H1 (cell line): Measurements from ENCODE around the gene ARHGAP15. TPM values are rescaled to one million over a fixed set of nuclear protein-coding genes. Genes with fewer than 3 reads are reported as not detected.
"Not testable (repeated sequence)": the region's sequence is repeated elsewhere in the genome, so short reads cannot be mapped to it uniquely, and the experiment has no call there.

ENCODE experiments used
- CTCF ChIA-PET: fragments of 300-600 bp; sonication (Branson Sonifier 250); formaldehyde crosslinking; loops from one replicate; lab custom pipeline; 2021; ENCODE audit not compliant: partially characterized antibody; lab: Charles Lee
- POLR2A ChIA-PET: fragments of 300-600 bp; sonication (Branson Sonifier 250); formaldehyde crosslinking; loops from one replicate; lab custom pipeline; 2021; ENCODE audit warnings: inconsistent platforms; ENCODE audit not compliant: partially characterized antibody; lab: Charles Lee
- DNase-seq, 2 experiments: peaks; one replicate each; pipeline versions ENCODE4 v3.0.0 to v3.0.0-alpha.2; 2010 to 2022; ENCODE audit warnings: low spot score in 2 of 2, low read depth in 1 of 2, mixed read lengths in 1 of 2
- FAIRE-seq: peaks from 2 replicates; lab custom pipeline; 2011; peaks lifted over from hg19 to GRCh38; lab: Jason Lieb, UNC
- H2AFZ ChIP-seq: 2 replicates; pipeline ENCODE4 v1.8.1; 2012; ENCODE audit warnings: low read length, inconsistent platforms
- H2AK5ac ChIP-seq: 2 replicates; pipeline ENCODE4 v1.6.1; 2013; ENCODE audit warnings: low read depth, low read length
- H2BK120ac ChIP-seq: replicated peaks from 2 replicates; pipeline ENCODE3; 2013; ENCODE audit warnings: low read depth, low read length, inconsistent platforms
- H2BK12ac ChIP-seq: 2 replicates; pipeline ENCODE4 v1.6.1; 2013; ENCODE audit warnings: low read depth, low read length
- H2BK15ac ChIP-seq: 2 replicates; pipeline ENCODE4 v1.6.1; 2013; ENCODE audit warnings: low read length
- H2BK20ac ChIP-seq: 2 replicates; pipeline ENCODE4 v1.6.1; 2013; ENCODE audit warnings: low read length
- H2BK5ac ChIP-seq: 2 replicates; pipeline ENCODE4 v1.6.1; 2013; ENCODE audit warnings: low read depth, low read length
- H3K14ac ChIP-seq: 2 replicates; pipeline ENCODE4 v1.6.1; 2013; ENCODE audit warnings: inconsistent platforms; ENCODE audit not compliant: insufficient read length
- H3K18ac ChIP-seq: 2 replicates; pipeline ENCODE4 v1.6.1; 2013; ENCODE audit warnings: low read length; ENCODE audit errors: extremely low read depth
- H3K23ac ChIP-seq: 2 replicates; pipeline ENCODE4 v1.6.1; 2013; ENCODE audit warnings: inconsistent platforms; ENCODE audit not compliant: insufficient read length
- H3K23me2 ChIP-seq: 2 replicates; pipeline ENCODE4 v1.6.1; 2013; ENCODE audit warnings: low read depth, low read length
- H3K27ac ChIP-seq: 2 replicates; pipeline ENCODE4 v1.6.1; 2011; ENCODE audit warnings: low read depth, low read length, inconsistent platforms
- H3K27me3 ChIP-seq, 4 experiments: replicated peaks in 1 of 4; 1 replicate in 1 of 4; 2 replicates in 3 of 4; pipeline versions ENCODE4 v1.6.1 to v1.8.1; 2011 to 2013; ENCODE audit warnings: low read length in 3 of 4, mild to moderate bottlenecking in 3 of 4, inconsistent platforms in 2 of 4, mixed read lengths in 2 of 4, moderate library complexity in 1 of 4; ENCODE audit not compliant: control insufficient read depth in 3 of 4, insufficient read depth in 3 of 4; ENCODE audit errors: extremely low read depth in 1 of 4
- H3K36me3 ChIP-seq, 4 experiments: 2 replicates each; pipeline versions ENCODE4 v1.6.1 to v1.8.1; 2011 to 2013; ENCODE audit warnings: mild to moderate bottlenecking in 4 of 4, low read length in 3 of 4, moderate library complexity in 2 of 4, control low read depth in 1 of 4, inconsistent platforms in 1 of 4; ENCODE audit not compliant: insufficient read depth in 4 of 4, control insufficient read depth in 2 of 4
- H3K4ac ChIP-seq: replicated peaks from 2 replicates; pipeline ENCODE3; 2013; ENCODE audit warnings: low read length, low read depth, mixed read lengths, inconsistent platforms; ENCODE audit not compliant: insufficient read length
- H3K4me1 ChIP-seq, 4 experiments: replicated peaks in 1 of 4; 1 replicate in 1 of 4; 2 replicates in 3 of 4; pipeline versions ENCODE4 v1.6.1 to v1.8.1; 2011 to 2013; ENCODE audit warnings: low read length in 3 of 4, inconsistent platforms in 2 of 4, mixed read lengths in 1 of 4; ENCODE audit not compliant: insufficient read depth in 4 of 4, control insufficient read depth in 3 of 4
- H3K4me2 ChIP-seq, 2 experiments: 2 replicates each; pipeline versions ENCODE4 v1.6.1 to v1.8.1; 2011 to 2013; ENCODE audit warnings: low read depth in 2 of 2, low read length in 2 of 2, control low read depth in 1 of 2, inconsistent platforms in 1 of 2, mild to moderate bottlenecking in 1 of 2; ENCODE audit not compliant: insufficient read depth in 1 of 2
- H3K4me3 ChIP-seq, 4 experiments: fragments of 200-600, 300-600 bp in 1 of 4; sonication (generic), shearing (Covaris generic), sonication (Bioruptor Twin) in 1 of 4; 2 replicates each; pipeline versions ENCODE4 v1.5.1 to v1.8.1; 2011 to 2016; ENCODE audit warnings: low read length in 4 of 4, low read depth in 3 of 4, control low read depth in 2 of 4, inconsistent platforms in 2 of 4, mild to moderate bottlenecking in 2 of 4, mixed read lengths in 1 of 4, moderate library complexity in 1 of 4; ENCODE audit not compliant: insufficient read depth in 2 of 4; ENCODE audit errors: extremely low read depth in 1 of 4
- H3K56ac ChIP-seq: replicated peaks from 2 replicates; pipeline ENCODE3; 2013; ENCODE audit warnings: low read depth, mild to moderate bottlenecking, mixed read lengths, low read length, inconsistent platforms; ENCODE audit not compliant: insufficient read length
- H3K79me1 ChIP-seq: 2 replicates; pipeline ENCODE4 v1.6.1; 2013; ENCODE audit warnings: low read depth, low read length, control low read depth
- H3K79me2 ChIP-seq, 2 experiments: 2 replicates each; pipeline versions ENCODE4 v1.6.1 to v1.8.1; 2012 to 2013; ENCODE audit warnings: low read length in 2 of 2, mild to moderate bottlenecking in 2 of 2, inconsistent platforms in 1 of 2; ENCODE audit not compliant: insufficient read depth in 2 of 2, control insufficient read depth in 1 of 2
- H3K9ac ChIP-seq, 4 experiments: replicated peaks in 1 of 4; 1 replicate in 1 of 4; 2 replicates in 3 of 4; pipeline versions ENCODE4 v1.6.1 to v1.8.1; 2011 to 2013; ENCODE audit warnings: low read depth in 3 of 4, low read length in 3 of 4, control low read depth in 2 of 4, mild to moderate bottlenecking in 2 of 4, moderate library complexity in 2 of 4, inconsistent platforms in 1 of 4; ENCODE audit errors: extremely low read depth in 1 of 4
- H3K9me3 ChIP-seq, 2 experiments: 2 replicates each; pipeline versions ENCODE4 v1.6.1 to v1.8.1; 2012 to 2013; ENCODE audit warnings: mild to moderate bottlenecking in 2 of 2, moderate library complexity in 2 of 2, control low read depth in 1 of 2, inconsistent platforms in 1 of 2, low read depth in 1 of 2, low read length in 1 of 2, mixed read lengths in 1 of 2; ENCODE audit not compliant: insufficient read depth in 2 of 2
- H4K20me1 ChIP-seq, 2 experiments: replicated peaks in 1 of 2; 2 replicates each; pipeline versions ENCODE3 to v1.8.1; 2011 to 2013; ENCODE audit warnings: inconsistent platforms in 2 of 2, low read length in 2 of 2, mild to moderate bottlenecking in 1 of 2; ENCODE audit not compliant: insufficient read depth in 2 of 2, control insufficient read depth in 1 of 2
- H4K5ac ChIP-seq: 2 replicates; pipeline ENCODE4 v1.6.1; 2013; ENCODE audit warnings: low read length, low read depth, mixed read lengths, inconsistent platforms; ENCODE audit not compliant: insufficient read length
- H4K8ac ChIP-seq: 2 replicates; pipeline ENCODE4 v1.8.0; 2013; ENCODE audit warnings: mild to moderate bottlenecking, moderate library complexity, low read length, inconsistent platforms; ENCODE audit not compliant: insufficient read depth; ENCODE audit errors: extremely low read depth
- H4K91ac ChIP-seq: replicated peaks from 2 replicates; pipeline ENCODE3; 2013; ENCODE audit warnings: low read length, mixed read lengths, inconsistent platforms; ENCODE audit not compliant: insufficient read length
- WGBS, 2 experiments: shearing (Covaris generic) in 1 of 2; methylation state at CpG; one replicate each; pipeline versions ENCODE4 v1.1.6 to v1.1.7; 2013 to 2015; ENCODE audit warnings: low lambda C conversion rate in 2 of 2, mixed read lengths in 2 of 2, inconsistent platforms in 1 of 2, low coverage in 1 of 2, missing lambda C conversion rate in 1 of 2; ENCODE audit not compliant: insufficient replicate concordance in 2 of 2, insufficient coverage in 1 of 2, insufficient read length in 1 of 2; ENCODE audit errors: extremely low coverage in 1 of 2, missing lambda C conversion rate in 1 of 2; 5-methylcytosine and 5-hydroxymethylcytosine counted together
- polyA plus RNA-seq, 7 experiments: library from polyadenylated mRNA; depleted of rRNA in 3 of 7; stranded (reverse) in 5 of 7; unstranded in 2 of 7; fragments of >200 nt in 5 of 7; fragments of 200-250 nt in 2 of 7; gene quantifications; 1 replicate in 5 of 7; 2 replicates in 1 of 7; 4 replicates in 1 of 7; pipeline versions ENCODE4 v1.2.1 to v1.2.3, GENCODE V29; 2011 to 2013; ENCODE audit warnings: missing spikeins in 2 of 7, mixed read lengths in 2 of 7
- total RNA-seq: library from RNA; stranded (reverse); fragmentation: NEBNext Ultra II Directional; extraction: Animal tissue kit (Norgen Biotek cat#: 25700); gene quantifications from 2 replicates; pipeline ENCODE4 v1.2.1, GENCODE V29; 2021

ARHGAP15 gene
- total and polyA plus RNA-seq, 2 of the 8 experiments (the other 6 are each of a cell fraction or from before 2014, with no cell fraction given) = not detected

DNA sequence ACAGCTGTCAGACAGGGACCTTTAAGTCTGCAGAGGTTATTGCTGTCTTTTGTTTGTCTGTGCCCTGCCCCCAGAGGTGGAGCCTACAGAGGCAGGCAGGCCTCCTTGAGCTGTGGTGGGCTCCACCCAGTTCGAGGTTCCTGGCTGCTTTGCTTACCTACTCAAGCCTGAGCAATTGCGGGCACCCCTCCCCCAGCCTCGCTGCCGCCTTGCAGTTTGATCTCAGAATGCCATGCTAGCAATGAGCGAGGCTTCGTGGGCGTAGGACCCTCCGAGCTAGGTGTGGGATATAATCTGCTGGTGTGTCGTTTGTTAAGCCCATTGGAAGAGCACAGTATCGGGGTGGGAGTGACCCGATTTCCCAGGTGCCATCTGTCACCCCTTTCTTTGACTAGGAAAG, 412.7 kb downstream of the ARHGAP15 start:
- DNase-seq, H3K4me3 ChIP-seq, H2AFZ ChIP-seq, H4K91ac ChIP-seq, H4K20me1 ChIP-seq, H2BK5ac ChIP-seq, H3K79me1 ChIP-seq, FAIRE-seq, H3K56ac ChIP-seq, H4K8ac ChIP-seq, H3K27ac ChIP-seq, H3K9ac ChIP-seq, H2BK20ac ChIP-seq, H3K27me3 ChIP-seq, H3K9me3 ChIP-seq, H3K23me2 ChIP-seq, H3K4me1 ChIP-seq, H2BK120ac ChIP-seq, H2BK12ac ChIP-seq, H3K14ac ChIP-seq, H2BK15ac ChIP-seq, H4K5ac ChIP-seq, POLR2A ChIA-PET, H3K18ac ChIP-seq, H3K4me2 ChIP-seq, H2AK5ac ChIP-seq, CTCF ChIA-PET, H3K36me3 ChIP-seq, H3K4ac ChIP-seq, H3K79me2 ChIP-seq, H3K23ac ChIP-seq: not testable (repeated sequence)
- WGBS, 2 experiments = 91% methylated on average over 9 of the region's 11 CpGs; no CpG with 5 or more reads in 1 of the 2 experiments
